WI38 (cell line): ENCODE measurements around the gene THAP7.

Experiments used
- H3K4me3 ChIP-seq: 2 replicates; pipeline ENCODE4 v1.5.1; 2011; ENCODE audit warnings: low read depth, mild to moderate bottlenecking, control low read depth, low read length
- CTCF ChIP-seq: IDR thresholded peaks from 2 replicates; pipeline ENCODE4 v1.5.1; 2012; ENCODE audit warnings: low read depth, mild to moderate bottlenecking, control low read depth, low read length

The THAP7 gene

GRCh38 chr22:20987375-20987774 is 14.5 kb downstream of the THAP7 start:
- no peak overlapping the region for H3K4me3 ChIP-seq
- no peak for TF ChIP-seq CTCF

GRCh38 chr22:20986365-20986764 is 15.6 kb downstream of the THAP7 start:
- no peak overlapping the region for H3K4me3 ChIP-seq
- TF ChIP-seq CTCF: no peak

- H3K4me3 ChIP-seq: no peak overlapping the region
- TF ChIP-seq CTCF: no peak
Observed at GRCh38 chr22:20985720-20986119, 16.2 kb downstream of the THAP7 start.

- H3K4me3 ChIP-seq: peak overlapping the region; percentile 86
- TF ChIP-seq CTCF: no peak
Observed at GRCh38 chr22:20983081-20983771, 18.7 kb downstream of the THAP7 start.

GRCh38 chr22:20982563-20982882 is 19.4 kb downstream of the THAP7 start:
- H3K4me3 ChIP-seq: peak overlapping the region; percentile 86
- TF ChIP-seq CTCF: no peak

- TF ChIP-seq CTCF: peak; percentile 68
- H3K4me3 ChIP-seq: peak within 1 kb of the TSS; percentile 86
Observed at GRCh38 chr22:20981787-20982562, 19.9 kb downstream of the THAP7 start, which contains the start of gene LZTR1. Gene LZTR1, plus strand, starts transcription at chr22:20982297. Its CDS starts 75 bp downstream, at chr22:20982372.
